Large intestine (tissue), 3 donors: ENCODE results near the gene RNF5. TPM values are rescaled to one million over a fixed set of nuclear protein-coding genes. Genes with fewer than 3 reads are reported as not detected.
A peak's percentile ranks its signal among the peaks of the same experiment; 100 is the strongest.

Experiments used
- DNase-seq, 2 donors: peaks; one replicate each; pipeline versions ENCODE4 v3.0.0 to v3.0.0-alpha.2; 2013
- H3K27ac ChIP-seq: one replicate; pipeline ENCODE4 v1.5.1; 2013; ENCODE audit warnings: low read length
- H3K27me3 ChIP-seq: 2 replicates; pipeline ENCODE4 v1.6.1; 2013; ENCODE audit warnings: low read length; ENCODE audit not compliant: control insufficient read depth, insufficient read depth
- H3K36me3 ChIP-seq: 2 replicates; pipeline ENCODE4 v1.6.1; 2013; ENCODE audit warnings: low read length; ENCODE audit not compliant: control insufficient read depth, insufficient read depth
- H3K4me1 ChIP-seq: one replicate; pipeline ENCODE4 v1.6.1; 2013; ENCODE audit warnings: low read length; ENCODE audit not compliant: control insufficient read depth, insufficient read depth
- H3K4me3 ChIP-seq: one replicate; pipeline ENCODE4 v1.5.1; 2013; ENCODE audit warnings: low read length
- H3K9me3 ChIP-seq: one replicate; pipeline ENCODE4 v1.6.1; 2013; ENCODE audit warnings: mild to moderate bottlenecking, low read depth, low read length, moderate library complexity; ENCODE audit not compliant: control insufficient read depth
- WGBS: methylation state at CpG from one replicate; pipeline ENCODE4 v1.1.5; 2013; ENCODE audit warnings: low lambda C conversion rate; ENCODE audit not compliant: insufficient coverage; 5-methylcytosine and 5-hydroxymethylcytosine counted together
- polyA plus RNA-seq: library from polyadenylated mRNA; unstranded; fragments of 120-200 nt; gene quantifications from one replicate; pipeline ENCODE4 v1.2.1, GENCODE V29; 2013

Gene RNF5
- polyA plus RNA-seq, 1 donor = 85.7 TPM

DNA sequence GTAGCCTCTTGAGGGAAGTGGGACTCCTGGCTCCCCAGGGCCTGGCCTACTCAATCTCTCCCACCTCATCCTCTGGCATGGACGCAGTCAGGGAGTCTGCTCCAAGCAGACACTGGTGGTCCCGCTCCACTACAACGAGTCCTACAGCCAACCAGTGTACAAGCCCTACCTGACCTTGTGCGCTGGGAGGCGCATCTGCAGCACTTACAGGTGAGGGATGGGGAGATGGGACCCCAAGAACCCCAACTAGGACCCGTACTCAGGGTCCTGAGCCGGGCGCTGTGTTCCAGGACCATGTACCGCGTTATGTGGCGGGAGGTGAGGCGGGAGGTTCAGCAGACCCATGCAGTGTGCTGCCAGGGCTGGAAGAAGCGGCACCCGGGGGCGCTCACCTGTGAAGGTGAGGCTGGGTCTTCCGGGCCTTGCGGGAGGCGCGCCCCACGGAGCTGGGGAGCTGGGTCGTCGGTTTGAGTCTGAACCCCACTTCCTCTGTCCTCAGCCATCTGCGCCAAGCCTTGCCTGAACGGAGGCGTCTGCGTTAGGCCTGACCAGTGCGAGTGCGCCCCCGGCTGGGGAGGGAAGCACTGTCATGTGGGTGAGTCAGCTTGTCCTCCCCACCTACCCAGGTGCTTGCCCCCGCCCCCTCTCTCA, 11.7 kb upstream of the RNF5 start:
- Histone ChIP-seq H3K36me3 (peaks cover 78% of the 10 kb centered on the region), H3K27ac (no peak overlapping the region), H3K4me3 (no peak overlapping the region), H3K27me3 (no peaks in the 10 kb centered on the region), H3K9me3 (no peaks in the 10 kb centered on the region), H3K4me1 (peaks cover 15% of the 10 kb centered on the region)
- DNase-seq = no peak
- WGBS = no CpG with 5 or more reads among the region's 30 CpGs

- no CpG with 5 or more reads among the region's 32 CpGs for WGBS
- peaks cover 15% of the 10 kb centered on the region for H3K4me1 ChIP-seq
- peak overlapping the region; percentile 45 for H3K27ac ChIP-seq
- no peaks in the 10 kb centered on the region for H3K27me3 ChIP-seq
- peak in 1 of 2 donors; percentile 32 for DNase-seq
- no peak overlapping the region for H3K4me3 ChIP-seq
- peaks cover 78% of the 10 kb centered on the region for H3K36me3 ChIP-seq
- no peaks in the 10 kb centered on the region for H3K9me3 ChIP-seq
Observed at GRCh38 chr6:32167154-32167760, 10.9 kb upstream of the RNF5 start.

DNA sequence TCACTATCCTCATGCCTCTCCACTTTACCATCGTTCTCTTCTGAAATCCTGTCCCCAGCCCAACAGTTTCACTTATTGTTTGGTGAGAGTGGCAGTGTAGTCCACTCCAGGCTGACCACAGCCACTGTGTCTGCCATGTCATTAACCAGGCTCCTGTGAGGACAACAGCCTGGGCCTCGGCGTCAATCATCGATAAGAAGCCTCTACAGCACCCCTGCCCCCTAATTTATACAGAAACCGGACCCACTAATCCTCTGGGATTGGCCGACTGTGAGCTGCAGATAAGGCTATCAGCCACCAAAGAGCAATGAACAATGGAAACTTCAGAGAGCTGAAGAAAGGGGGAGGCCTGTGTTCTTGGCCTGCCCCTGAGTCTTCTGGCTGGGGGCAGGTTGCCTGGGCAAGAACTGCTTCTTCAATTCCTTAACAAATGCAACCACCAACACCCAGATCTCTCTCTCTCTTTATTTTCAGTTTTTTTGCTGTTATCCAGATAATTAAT, 10.4 kb upstream of the RNF5 start:
- no CpG with 5 or more reads among the region's 6 CpGs for WGBS
- Histone ChIP-seq H3K27ac (peak overlapping the region; percentile 45), H3K4me3 (no peak overlapping the region), H3K9me3 (no peaks in the 10 kb centered on the region), H3K4me1 (peaks cover 15% of the 10 kb centered on the region), H3K36me3 (peaks cover 76% of the 10 kb centered on the region), H3K27me3 (no peaks in the 10 kb centered on the region)
- peak in 1 of 2 donors; percentile 57 for DNase-seq

DNA sequence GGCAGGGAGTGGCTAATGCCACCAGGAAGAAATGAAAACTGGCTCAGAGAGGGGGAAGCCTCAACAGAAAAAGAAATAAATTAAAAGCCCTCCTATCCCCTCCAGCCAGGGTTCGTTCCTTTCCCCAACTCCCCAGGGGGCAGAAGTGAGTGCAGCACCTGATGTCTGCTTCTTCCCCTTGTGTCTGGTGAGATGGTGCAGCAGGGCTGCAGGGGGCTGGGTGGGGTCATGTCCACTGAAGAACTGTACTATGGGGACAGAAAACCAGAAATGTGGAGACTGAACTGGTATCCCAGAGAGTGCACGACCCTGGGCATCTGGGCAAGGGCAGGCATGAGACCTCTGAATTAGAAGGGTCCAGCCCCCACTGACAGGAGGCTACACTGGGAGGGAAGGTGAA, 9.9 kb upstream of the RNF5 start:
- H3K4me1 ChIP-seq = peaks cover 15% of the 10 kb centered on the region
- no peaks in the 10 kb centered on the region for H3K27me3 ChIP-seq
- no CpG with 5 or more reads among the region's 2 CpGs for WGBS
- H3K27ac ChIP-seq = no peak overlapping the region
- peaks cover 71% of the 10 kb centered on the region for H3K36me3 ChIP-seq
- no peaks in the 10 kb centered on the region for H3K9me3 ChIP-seq
- no peak overlapping the region for H3K4me3 ChIP-seq
- DNase-seq = no peak

GRCh38 chr6:32168807-32169591, 9.2 kb upstream of the RNF5 start:
- peaks cover 65% of the 10 kb centered on the region for H3K36me3 ChIP-seq
- no peak overlapping the region for H3K27ac ChIP-seq
- no peaks in the 10 kb centered on the region for H3K9me3 ChIP-seq
- no peaks in the 10 kb centered on the region for H3K27me3 ChIP-seq
- 40% methylated on average over 1 of the region's 11 CpGs for WGBS
- no peak overlapping the region for H3K4me3 ChIP-seq
- peaks cover 15% of the 10 kb centered on the region for H3K4me1 ChIP-seq
- DNase-seq = no peak

- no CpG with 5 or more reads among the region's 11 CpGs for WGBS
- no peaks in the 10 kb centered on the region for H3K9me3 ChIP-seq
- no peak for DNase-seq
- no peaks in the 10 kb centered on the region for H3K27me3 ChIP-seq
- H3K4me3 ChIP-seq = no peak overlapping the region
- H3K4me1 ChIP-seq = peaks cover 18% of the 10 kb centered on the region
- peaks cover 58% of the 10 kb centered on the region for H3K36me3 ChIP-seq
- H3K27ac ChIP-seq = no peak overlapping the region
Observed at GRCh38 chr6:32170294-32170693, 7.9 kb upstream of the RNF5 start.

DNA sequence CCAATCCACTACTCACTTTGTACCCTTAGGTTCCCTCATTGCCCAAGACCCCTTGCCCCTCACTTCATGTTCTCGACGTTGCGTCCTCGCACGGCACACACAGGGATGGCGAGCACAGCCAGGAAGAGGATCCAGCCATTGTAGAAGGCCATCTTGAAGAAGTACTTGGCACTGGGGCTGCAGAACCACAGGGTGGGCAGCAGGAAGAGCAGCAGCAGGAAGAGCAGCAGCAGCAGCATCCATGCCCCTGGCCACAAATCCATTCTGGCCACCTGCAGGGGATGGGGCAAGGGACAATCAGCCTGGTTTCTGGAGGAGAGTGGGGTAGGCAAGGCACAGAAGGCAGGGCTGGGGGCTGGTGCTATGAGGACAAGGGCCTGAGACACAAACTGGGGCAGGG, 7.0 kb upstream of the RNF5 start:
- no peak overlapping the region for H3K4me3 ChIP-seq
- H3K9me3 ChIP-seq = peaks cover 3% of the 10 kb centered on the region
- peaks cover 21% of the 10 kb centered on the region for H3K4me1 ChIP-seq
- no peak for DNase-seq
- WGBS = no CpG with 5 or more reads among the region's 6 CpGs
- H3K36me3 ChIP-seq = peaks cover 50% of the 10 kb centered on the region
- no peak overlapping the region for H3K27ac ChIP-seq
- no peaks in the 10 kb centered on the region for H3K27me3 ChIP-seq

GRCh38 chr6:32173051-32173727, 5.0 kb upstream of the RNF5 start:
- Histone ChIP-seq H3K27me3 (no peaks in the 10 kb centered on the region), H3K4me3 (no peak overlapping the region), H3K27ac (no peak overlapping the region), H3K4me1 (peaks cover 24% of the 10 kb centered on the region), H3K9me3 (peaks cover 3% of the 10 kb centered on the region), H3K36me3 (peaks cover 33% of the 10 kb centered on the region)
- DNase-seq = no peak
- WGBS = no CpG with 5 or more reads among the region's 4 CpGs

GRCh38 chr6:32174416-32174815, 3.8 kb upstream of the RNF5 start:
- Histone ChIP-seq H3K4me3 (no peak overlapping the region), H3K9me3 (peaks cover 3% of the 10 kb centered on the region), H3K27me3 (no peaks in the 10 kb centered on the region), H3K4me1 (peaks cover 18% of the 10 kb centered on the region), H3K27ac (no peak overlapping the region), H3K36me3 (peaks cover 21% of the 10 kb centered on the region)
- DNase-seq = no peak
- no CpG with 5 or more reads among the region's 1 CpG for WGBS

GRCh38 chr6:32175322-32175710, 2.9 kb upstream of the RNF5 start:
- peaks cover 3% of the 10 kb centered on the region for H3K9me3 ChIP-seq
- H3K27ac ChIP-seq = peak overlapping the region; percentile 29
- H3K4me1 ChIP-seq = peaks cover 20% of the 10 kb centered on the region
- peaks cover 17% of the 10 kb centered on the region for H3K36me3 ChIP-seq
- no peak for DNase-seq
- no CpG with 5 or more reads among the region's 2 CpGs for WGBS
- H3K27me3 ChIP-seq = no peaks in the 10 kb centered on the region
- peak overlapping the region; percentile 95 for H3K4me3 ChIP-seq
